Left lung (tissue), 10 donors: ENCODE results near the gene TCEA3. TPM values are rescaled to one million over a fixed set of nuclear protein-coding genes. Genes with fewer than 3 reads are reported as not detected.

Experiments
- ATAC-seq: fragments of 200-7000 bp; cut with Tn5 transposase; one replicate; pipeline ENCODE4 v1.9.1; 2020; ENCODE audit warnings: moderate library complexity
- DNase-seq, 4 donors: peaks; one replicate each; pipeline ENCODE4 v3.0.0-alpha.2; 2013 to 2020
- H3K27ac ChIP-seq, 2 donors: fragments of 200-600 bp; sonication (generic) in 1 of 2; one replicate each; pipeline versions ENCODE4 v1.5.0 to v1.8.0; 2020 to 2021
- H3K27me3 ChIP-seq, 2 donors: fragments of 200-600 bp; sonication (generic) in 1 of 2; one replicate each; pipeline versions ENCODE4 v1.5.0 to v1.8.0; 2020 to 2021
- H3K36me3 ChIP-seq, 2 donors: fragments of 200-600 bp; sonication (generic) in 1 of 2; one replicate each; pipeline versions ENCODE4 v1.5.0 to v1.8.0; 2020 to 2021
- H3K4me1 ChIP-seq, 2 donors: fragments of 200-600 bp; one replicate each; pipeline ENCODE4 v1.8.0; 2021
- H3K4me3 ChIP-seq, 2 donors: fragments of 200-600 bp; sonication (generic) in 1 of 2; one replicate each; pipeline versions ENCODE4 v1.5.0 to v1.8.0; 2020 to 2021; ENCODE audit warnings: mild to moderate bottlenecking in 1 of 2
- H3K9me3 ChIP-seq, 2 donors: fragments of 200-600 bp; sonication (generic) in 1 of 2; one replicate each; pipeline versions ENCODE4 v1.5.0 to v1.8.0; 2020 to 2021
- CTCF ChIP-seq, 2 donors: fragments of 200-600 bp; sonication (generic) in 1 of 2; IDR thresholded peaks; one replicate each; pipeline versions ENCODE4 v1.5.0 to v1.8.0; 2021; ENCODE audit warnings: antibody characterized with exemption in 2 of 2
- intact Hi-C, 2 donors: fragments of 100-400 bp; cut with DNase I; formaldehyde crosslinking; loops; one replicate each; pipeline versions ENCODE4 v1.11.2 to v1.14.2; 2022
- polyA plus RNA-seq, 6 donors: library from polyadenylated mRNA; unstranded; fragments of 120-200 nt; gene quantifications; one replicate each; pipeline ENCODE4 v1.2.1, GENCODE V29; 2013; ENCODE audit not compliant: insufficient read length in 6 of 6
- total RNA-seq, 2 donors: library from RNA; stranded (reverse); fragmentation: NEBNext Ultra II Directional; extraction: Animal tissue kit (Norgen Biotek cat#: 25700); gene quantifications; one replicate each; pipeline ENCODE4 v1.2.1, GENCODE V29; 2021
- donor health status: DM: no; HTN: yes; CAD: no.
- donor health status: DM: no; HTN: no; CAD: no.

Gene TCEA3
- total and polyA plus RNA-seq, 8 donors = 15.5 to 43.2 (median 28.0) TPM

DNA sequence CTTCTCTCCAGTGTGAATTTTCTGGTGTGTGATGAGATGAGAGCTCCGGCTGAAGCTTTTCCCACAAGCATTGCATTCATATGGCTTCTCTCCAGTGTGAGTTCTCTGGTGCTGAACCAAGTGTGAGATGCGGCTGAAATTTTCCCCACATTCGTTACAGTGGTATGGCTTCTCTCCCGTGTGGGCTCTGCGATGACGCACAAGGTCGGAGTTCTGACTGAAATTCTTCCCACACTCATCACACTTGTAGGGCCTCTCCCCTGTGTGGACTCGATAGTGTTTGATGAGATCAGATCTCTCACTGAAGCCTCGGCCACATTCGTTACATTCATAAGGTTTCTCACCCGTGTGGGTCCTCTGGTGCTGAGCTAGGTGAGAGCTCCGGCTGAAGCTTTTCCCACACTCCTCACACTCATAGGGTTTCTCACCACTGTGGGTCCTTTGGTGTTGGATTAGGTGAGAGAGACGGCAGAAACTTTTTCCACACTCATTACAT, 62.3 kb downstream of the TCEA3 start:
- Histone ChIP-seq H3K27me3 (no peaks in the 10 kb centered on the region), H3K36me3 (peaks cover 13 to 72% of the 10 kb centered on the region in 2 donors), H3K4me1 (peaks cover 0 to 8% of the 10 kb centered on the region in 2 donors), H3K4me3 (no peak overlapping the region), H3K9me3 (peaks cover 17 to 64% of the 10 kb centered on the region in 2 donors), H3K27ac (no peak overlapping the region)
- no peak for ATAC-seq
- no peak for DNase-seq
- intact Hi-C loops = no loop called here
- no peak for TF ChIP-seq CTCF (IDR thresholded peaks at IDR 0.05)

GRCh38 chr1:23358310-23358875, 66.2 kb downstream of the TCEA3 start:
- H3K36me3 ChIP-seq = peaks cover 13 to 40% of the 10 kb centered on the region in 2 donors
- H3K9me3 ChIP-seq = peaks cover 17 to 48% of the 10 kb centered on the region in 2 donors
- H3K27ac ChIP-seq = no peak overlapping the region
- no peak overlapping the region for H3K4me3 ChIP-seq
- DNase-seq (no peak), ATAC-seq (no peak)
- no peak for TF ChIP-seq CTCF (IDR thresholded peaks at IDR 0.05)
- intact Hi-C loops = no loop called here
- no peaks in the 10 kb centered on the region for H3K27me3 ChIP-seq
- no peaks in the 10 kb centered on the region for H3K4me1 ChIP-seq

DNA sequence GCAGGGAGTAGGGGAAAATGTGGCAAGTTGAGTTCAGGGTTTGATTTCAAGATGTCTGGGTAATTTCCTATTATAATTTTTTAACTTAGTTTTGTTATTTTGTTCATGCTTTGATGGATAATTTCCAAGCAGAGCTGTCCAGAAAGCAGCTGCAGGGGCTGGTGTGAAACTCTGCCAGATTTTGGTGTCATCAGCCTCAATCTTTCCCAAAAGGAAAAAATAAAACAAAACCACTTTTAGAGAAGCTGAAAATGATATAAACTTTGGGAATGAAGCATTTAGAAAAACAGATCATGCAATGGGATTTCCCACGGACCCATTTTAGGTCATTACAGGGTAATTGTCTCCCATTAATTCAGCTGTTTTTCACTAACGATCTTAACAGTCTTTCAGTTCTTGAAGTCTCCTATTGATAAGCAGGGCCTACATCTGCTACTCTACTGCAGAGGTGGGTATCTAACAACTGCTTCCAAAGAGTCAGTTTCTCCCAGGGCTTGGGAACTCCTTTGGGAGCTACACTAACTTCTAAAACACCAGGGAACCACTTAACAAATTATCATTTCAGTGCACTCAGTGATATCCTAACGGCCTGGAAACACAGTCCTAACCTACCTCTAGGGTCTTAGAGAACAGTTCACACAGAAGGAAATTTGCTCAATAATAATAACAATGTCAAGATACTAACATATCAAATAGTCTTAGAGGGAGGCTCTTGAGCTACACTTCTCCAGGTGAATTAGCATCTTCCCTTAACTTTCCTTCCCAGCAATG, 67.2 kb downstream of the TCEA3 start:
- no peak overlapping the region for H3K4me3 ChIP-seq
- intact Hi-C loops = no loop called here
- no peak for TF ChIP-seq CTCF (IDR thresholded peaks at IDR 0.05)
- H3K4me1 ChIP-seq = no peaks in the 10 kb centered on the region
- no peak overlapping the region for H3K27ac ChIP-seq
- no peak for ATAC-seq
- no peaks in the 10 kb centered on the region for H3K27me3 ChIP-seq
- peaks cover 8 to 38% of the 10 kb centered on the region in 2 donors for H3K9me3 ChIP-seq
- no peak for DNase-seq
- H3K36me3 ChIP-seq = peaks cover 4 to 30% of the 10 kb centered on the region in 2 donors

DNA sequence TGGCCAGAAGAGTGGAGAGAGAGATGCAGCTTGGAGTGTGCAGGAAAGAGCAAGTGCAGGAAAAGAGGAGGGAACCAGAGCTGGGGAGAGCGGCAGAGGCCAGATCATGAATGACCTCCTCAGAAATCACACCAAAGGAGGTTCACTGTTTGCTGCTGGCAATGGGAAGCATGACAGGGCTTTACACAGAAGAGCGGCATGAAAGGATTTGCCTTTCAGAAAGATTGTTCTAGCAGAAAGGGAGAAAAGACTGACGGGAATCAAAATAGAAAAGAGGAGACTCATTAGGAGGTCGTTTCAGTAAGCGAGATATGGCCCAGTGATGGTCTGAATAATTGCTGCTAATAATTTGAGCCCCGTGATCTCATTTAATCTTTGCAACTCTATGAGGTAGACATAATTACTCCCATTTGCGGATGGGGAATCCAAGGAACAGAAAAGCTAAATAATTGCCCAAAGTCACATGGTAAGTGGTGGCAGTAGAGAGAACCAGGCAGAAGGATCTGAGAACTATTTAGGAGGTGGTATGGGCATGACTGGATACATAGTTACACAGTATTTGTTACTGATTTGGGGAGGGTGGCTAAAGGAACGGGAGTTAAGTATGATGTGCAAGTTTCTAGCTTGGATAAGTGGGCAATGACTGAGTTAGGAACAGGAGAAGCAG, 67.9 kb downstream of the TCEA3 start:
- Histone ChIP-seq H3K27ac (no peak overlapping the region), H3K4me1 (no peaks in the 10 kb centered on the region), H3K36me3 (peaks cover 0 to 23% of the 10 kb centered on the region in 2 donors), H3K9me3 (peaks cover under 1 to 30% of the 10 kb centered on the region in 2 donors), H3K27me3 (no peaks in the 10 kb centered on the region), H3K4me3 (no peak overlapping the region)
- TF ChIP-seq CTCF (IDR thresholded peaks at IDR 0.05) = no peak
- DNase-seq (no peak), ATAC-seq (no peak)
- intact Hi-C loops = no loop called here

DNA sequence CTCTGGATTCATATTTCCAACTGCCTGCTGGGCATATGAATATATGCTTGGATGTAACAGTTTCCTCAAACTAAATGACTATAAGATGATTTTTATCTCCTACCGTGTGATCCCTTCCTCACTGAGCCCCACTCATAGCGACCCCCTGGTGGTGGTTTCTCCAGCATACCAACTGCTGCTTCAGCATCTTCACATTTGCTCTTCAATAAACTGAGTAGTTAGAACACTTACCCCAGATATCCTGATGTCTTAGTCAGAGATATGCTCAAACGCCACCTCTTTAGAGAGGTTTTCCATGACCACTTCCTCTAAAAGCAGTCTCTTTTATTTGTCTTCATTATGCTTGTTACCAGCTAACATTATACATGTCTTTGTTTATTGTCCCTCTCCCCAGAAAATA, 70.3 kb downstream of the TCEA3 start:
- intact Hi-C loops = no loop called here
- H3K27ac ChIP-seq = no peak overlapping the region
- no peaks in the 10 kb centered on the region for H3K4me1 ChIP-seq
- H3K36me3 ChIP-seq = no peaks in the 10 kb centered on the region
- H3K9me3 ChIP-seq = peaks cover 0 to 7% of the 10 kb centered on the region in 2 donors
- no peak for TF ChIP-seq CTCF (IDR thresholded peaks at IDR 0.05)
- no peak for DNase-seq
- no peaks in the 10 kb centered on the region for H3K27me3 ChIP-seq
- ATAC-seq = no peak
- H3K4me3 ChIP-seq = no peak overlapping the region
